WERI-Rb-1 (cell line): ENCODE data around the gene AP3B1.

Experiments
- DNase-seq: peaks from one replicate; pipeline ENCODE4 v3.0.0-alpha.2; 2020
- H3K27ac ChIP-seq: fragments of 250-450 bp; sonication (Bioruptor Pico); 2 replicates; pipeline ENCODE4 v1.5.1; 2020; ENCODE audit warnings: mild to moderate bottlenecking, moderate library complexity
- H3K27me3 ChIP-seq: fragments of 250-450 bp; sonication (Bioruptor Pico); 2 replicates; pipeline ENCODE4 v1.5.1; 2021; ENCODE audit warnings: mild to moderate bottlenecking, low read depth, moderate library complexity; ENCODE audit not compliant: insufficient read depth, severe bottlenecking
- H3K36me3 ChIP-seq: fragments of 250-450 bp; sonication (Bioruptor Pico); 2 replicates; pipeline ENCODE4 v1.5.1; 2020; ENCODE audit warnings: mild to moderate bottlenecking, moderate library complexity
- H3K4me3 ChIP-seq: 2 replicates; pipeline ENCODE4 v1.5.1; 2011; ENCODE audit warnings: low read depth, mild to moderate bottlenecking, control low read depth, low read length
- H3K9me3 ChIP-seq: fragments of 250-450 bp; sonication (Bioruptor Pico); 2 replicates; pipeline ENCODE4 v1.5.1; 2021; ENCODE audit warnings: mild to moderate bottlenecking, moderate library complexity; ENCODE audit not compliant: severe bottlenecking
- TF ChIP-seq, protein P1 (sequence below): IDR thresholded peaks from 2 replicates; pipeline ENCODE4 v1.5.1; 2011; ENCODE audit warnings: low read depth, mild to moderate bottlenecking, control low read depth, inconsistent platforms, low read length

The AP3B1 gene

DNA sequence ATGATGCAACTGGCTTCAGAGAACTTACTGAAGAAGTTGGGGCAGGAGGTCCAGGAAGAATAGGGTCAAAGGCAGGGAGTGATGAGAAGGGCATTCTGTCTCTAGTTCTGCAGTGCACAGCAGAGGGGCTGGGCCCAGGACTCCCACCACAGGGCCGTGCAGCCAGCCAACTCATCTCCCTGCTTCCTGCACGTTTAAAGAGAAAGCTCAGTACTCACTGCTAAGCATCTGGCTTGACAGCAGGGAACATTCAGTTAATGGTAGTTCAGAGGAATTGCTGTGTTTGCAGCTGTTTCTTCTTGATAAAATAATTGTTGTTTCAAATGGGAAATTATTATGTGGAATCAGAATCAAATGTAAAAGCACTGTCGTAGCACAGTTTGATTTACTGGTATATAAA lies 40.3 kb upstream of the AP3B1 start:
- no peaks in the 10 kb centered on the region for H3K36me3 ChIP-seq
- no peak overlapping the region for H3K4me3 ChIP-seq
- no peaks in the 10 kb centered on the region for H3K27me3 ChIP-seq
- no peak for DNase-seq
- peaks cover 10% of the 10 kb centered on the region for H3K9me3 ChIP-seq
- TF ChIP-seq, protein P1, sequence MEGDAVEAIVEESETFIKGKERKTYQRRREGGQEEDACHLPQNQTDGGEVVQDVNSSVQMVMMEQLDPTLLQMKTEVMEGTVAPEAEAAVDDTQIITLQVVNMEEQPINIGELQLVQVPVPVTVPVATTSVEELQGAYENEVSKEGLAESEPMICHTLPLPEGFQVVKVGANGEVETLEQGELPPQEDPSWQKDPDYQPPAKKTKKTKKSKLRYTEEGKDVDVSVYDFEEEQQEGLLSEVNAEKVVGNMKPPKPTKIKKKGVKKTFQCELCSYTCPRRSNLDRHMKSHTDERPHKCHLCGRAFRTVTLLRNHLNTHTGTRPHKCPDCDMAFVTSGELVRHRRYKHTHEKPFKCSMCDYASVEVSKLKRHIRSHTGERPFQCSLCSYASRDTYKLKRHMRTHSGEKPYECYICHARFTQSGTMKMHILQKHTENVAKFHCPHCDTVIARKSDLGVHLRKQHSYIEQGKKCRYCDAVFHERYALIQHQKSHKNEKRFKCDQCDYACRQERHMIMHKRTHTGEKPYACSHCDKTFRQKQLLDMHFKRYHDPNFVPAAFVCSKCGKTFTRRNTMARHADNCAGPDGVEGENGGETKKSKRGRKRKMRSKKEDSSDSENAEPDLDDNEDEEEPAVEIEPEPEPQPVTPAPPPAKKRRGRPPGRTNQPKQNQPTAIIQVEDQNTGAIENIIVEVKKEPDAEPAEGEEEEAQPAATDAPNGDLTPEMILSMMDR = no peak
- H3K27ac ChIP-seq = no peak overlapping the region

DNA sequence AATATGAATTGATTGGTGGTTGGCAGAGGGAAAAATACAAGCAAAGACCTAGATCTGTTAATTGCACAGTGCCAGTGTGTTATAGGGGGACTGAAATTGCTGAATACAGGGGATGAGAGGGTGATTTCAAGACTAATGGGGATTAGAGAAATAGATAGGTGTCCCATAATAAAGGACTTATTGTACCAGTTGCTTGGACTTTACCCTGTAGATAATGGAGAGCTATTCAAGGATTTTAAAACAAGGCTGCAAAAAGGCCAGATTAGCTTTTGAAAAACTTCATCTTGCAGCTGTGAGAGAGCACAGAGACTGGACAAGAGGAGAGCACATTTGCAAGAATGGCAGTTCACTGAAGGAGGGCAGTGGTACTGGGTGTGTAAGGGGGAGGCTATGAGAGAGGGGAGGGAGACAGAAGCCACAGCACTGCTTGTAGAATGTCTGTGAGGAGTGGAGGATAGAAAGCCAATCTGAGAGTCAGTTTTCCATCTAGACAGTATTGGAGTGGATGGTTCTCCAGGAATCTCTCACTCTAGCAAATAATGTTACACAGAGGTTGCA lies 37.1 kb upstream of the AP3B1 start:
- DNase-seq = no peak

DNA sequence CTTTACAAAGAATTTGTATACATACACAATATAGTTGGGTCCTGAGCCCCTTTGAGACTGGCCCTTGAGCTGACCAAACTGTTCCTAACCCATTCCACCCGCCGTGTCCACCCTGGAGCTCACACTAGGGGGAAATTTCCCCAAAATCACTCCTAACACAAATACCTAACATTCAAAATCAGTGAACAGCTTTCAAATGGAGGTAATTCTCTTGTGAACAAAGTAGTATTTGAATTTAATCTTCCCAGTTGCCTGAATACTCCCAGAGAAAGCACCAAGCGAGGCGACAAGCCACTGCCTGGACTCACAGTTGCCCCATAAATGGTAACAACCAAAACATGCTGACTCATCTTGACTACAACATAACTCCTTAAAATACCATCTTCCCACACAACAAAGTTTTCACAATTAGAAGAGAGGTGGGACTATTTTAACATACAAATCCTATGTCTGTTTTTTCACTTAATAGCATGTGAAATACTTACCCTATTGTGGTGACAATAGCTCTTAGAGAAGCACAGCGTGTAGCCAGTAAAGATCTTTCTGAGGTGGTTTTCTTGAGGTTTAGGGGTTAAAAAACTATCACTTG lies 34.2 kb upstream of the AP3B1 start:
- no peaks in the 10 kb centered on the region for H3K27me3 ChIP-seq
- TF ChIP-seq, protein P1 = no peak
- no peaks in the 10 kb centered on the region for H3K9me3 ChIP-seq
- no peak for DNase-seq
- no peak overlapping the region for H3K27ac ChIP-seq
- no peaks in the 10 kb centered on the region for H3K36me3 ChIP-seq
- no peak overlapping the region for H3K4me3 ChIP-seq

More for the DNA sequence above, 37.1 kb upstream of the AP3B1 start:
- Histone ChIP-seq H3K36me3 (no peaks in the 10 kb centered on the region), H3K4me3 (no peak overlapping the region), H3K27ac (no peak overlapping the region), H3K27me3 (no peaks in the 10 kb centered on the region), H3K9me3 (no peaks in the 10 kb centered on the region)
- TF ChIP-seq, protein P1 = no peak

DNA sequence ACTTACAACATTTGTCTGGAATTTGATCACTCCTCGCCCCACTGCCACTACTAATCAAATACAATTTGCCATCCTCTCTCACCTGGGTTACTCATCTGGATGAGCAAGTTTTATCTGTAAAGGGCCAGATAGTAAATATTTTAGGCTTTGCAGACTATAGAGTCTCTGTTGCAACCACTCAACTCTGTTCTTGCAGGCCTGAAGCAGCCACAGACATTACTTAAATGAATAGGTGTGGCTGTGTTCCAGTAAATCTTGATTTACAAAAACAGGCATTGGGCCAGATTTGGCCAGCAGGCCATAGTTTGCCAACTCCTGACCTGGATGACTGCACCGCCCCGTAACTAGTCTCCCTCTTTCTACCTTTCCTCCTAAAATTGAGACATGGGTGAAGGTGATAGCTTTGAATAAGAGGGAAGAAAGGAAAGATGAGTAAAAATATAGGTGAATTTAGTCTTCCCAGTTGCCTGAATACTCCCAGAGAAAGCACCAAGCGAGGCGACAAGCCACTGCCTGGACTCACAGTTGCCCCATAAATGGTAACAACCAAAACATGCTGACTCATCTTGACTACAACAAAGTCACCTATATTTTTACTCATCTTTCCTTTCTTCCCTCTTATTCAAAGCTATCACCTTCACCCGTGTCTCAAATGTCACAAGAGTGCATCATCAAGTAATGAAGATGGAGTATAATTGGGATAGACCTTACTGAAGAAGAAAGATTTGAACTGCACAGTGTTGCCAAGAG lies 33.4 kb upstream of the AP3B1 start:
- DNase-seq = no peak
- Histone ChIP-seq H3K27ac (no peak overlapping the region), H3K36me3 (no peaks in the 10 kb centered on the region)

DNA sequence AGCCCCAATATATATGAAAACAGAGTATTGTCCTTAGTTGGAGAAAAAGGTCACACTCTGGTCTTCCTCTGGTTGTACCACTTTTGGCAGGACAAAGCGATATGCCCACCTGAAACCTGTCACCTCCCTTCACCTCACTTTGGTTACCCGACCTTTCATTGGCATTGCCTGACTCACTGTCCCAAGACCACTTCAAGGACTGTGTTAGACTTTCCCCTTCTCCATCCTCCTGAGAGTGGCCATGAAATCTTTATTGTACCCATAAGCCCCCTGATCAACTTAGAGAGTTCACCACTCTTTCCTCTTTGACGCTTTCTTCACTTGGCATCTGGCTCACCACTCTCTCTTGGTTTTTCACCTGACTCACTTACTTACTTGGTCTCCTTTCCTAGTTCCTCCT lies 32.4 kb upstream of the AP3B1 start:
- no peaks in the 10 kb centered on the region for H3K9me3 ChIP-seq
- no peaks in the 10 kb centered on the region for H3K27me3 ChIP-seq
- H3K36me3 ChIP-seq = no peaks in the 10 kb centered on the region
- H3K27ac ChIP-seq = no peak overlapping the region
- TF ChIP-seq, protein P1 = no peak
- H3K4me3 ChIP-seq = no peak overlapping the region
- no peak for DNase-seq

More for the DNA sequence above, 33.4 kb upstream of the AP3B1 start:
- no peak overlapping the region for H3K4me3 ChIP-seq
- no peaks in the 10 kb centered on the region for H3K27me3 ChIP-seq
- no peaks in the 10 kb centered on the region for H3K9me3 ChIP-seq
- TF ChIP-seq, protein P1 = no peak
